Stimulated activated CD4-positive, alpha-beta T cell treated with anti-CD3 and anti-CD28 coated beads, Interleukin-12 subunit alpha, Interleukin-12 subunit beta, amount 100 ng/mL, for 4 hours (primary cell): ENCODE data around the gene EVL.
"Not testable (repeated sequence)": the region's sequence is repeated elsewhere in the genome, so short reads cannot be mapped to it uniquely, and the experiment has no call there.

Source experiments
- DNase-seq: peaks from one replicate; pipeline ENCODE4 v3.0.0-alpha.2; 2020

The EVL gene, protein sequence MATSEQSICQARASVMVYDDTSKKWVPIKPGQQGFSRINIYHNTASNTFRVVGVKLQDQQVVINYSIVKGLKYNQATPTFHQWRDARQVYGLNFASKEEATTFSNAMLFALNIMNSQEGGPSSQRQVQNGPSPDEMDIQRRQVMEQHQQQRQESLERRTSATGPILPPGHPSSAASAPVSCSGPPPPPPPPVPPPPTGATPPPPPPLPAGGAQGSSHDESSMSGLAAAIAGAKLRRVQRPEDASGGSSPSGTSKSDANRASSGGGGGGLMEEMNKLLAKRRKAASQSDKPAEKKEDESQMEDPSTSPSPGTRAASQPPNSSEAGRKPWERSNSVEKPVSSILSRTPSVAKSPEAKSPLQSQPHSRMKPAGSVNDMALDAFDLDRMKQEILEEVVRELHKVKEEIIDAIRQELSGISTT

DNA sequence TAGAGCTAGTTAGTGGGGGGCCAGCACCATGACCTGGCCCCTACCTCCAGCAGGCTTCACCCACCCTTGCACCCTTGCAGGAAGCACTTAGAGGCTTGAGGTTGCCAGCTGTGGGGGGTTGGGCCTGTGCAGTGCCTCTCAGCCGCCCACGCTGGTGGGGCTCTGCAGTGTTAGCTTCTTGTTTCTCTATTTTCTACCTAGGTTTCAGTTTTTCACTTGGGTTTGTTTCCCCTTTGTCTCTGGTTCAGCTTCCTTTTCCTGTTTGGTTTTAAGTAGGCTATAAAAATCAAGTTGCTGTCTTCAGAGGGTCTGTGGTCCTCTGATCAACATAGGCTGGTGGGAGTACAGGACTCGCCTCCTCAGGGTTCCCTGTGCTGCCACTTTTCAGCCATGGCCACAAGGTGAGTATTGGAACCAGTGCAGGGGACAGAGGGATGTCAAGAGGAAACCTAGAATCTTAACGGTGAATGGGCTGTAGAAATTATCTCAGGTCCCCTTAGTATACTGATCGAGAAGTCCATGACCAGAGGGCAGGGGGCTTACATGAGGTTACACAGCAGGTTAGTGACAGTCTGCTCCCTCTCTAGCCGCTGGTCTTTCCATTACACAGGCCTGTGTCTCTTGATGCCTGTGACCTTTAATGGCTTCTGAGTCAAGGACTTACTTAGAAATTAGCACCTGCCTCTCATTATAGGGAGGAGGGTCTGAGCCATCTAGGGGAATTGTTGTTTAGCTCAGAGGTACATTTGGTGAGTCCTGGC, at the start of gene EVL:
EVL (plus strand) TSS at position 312 of the 761 bp plus-strand sequence; CDS start at position 391, 79 bp downstream.
- peak; percentile 84 for DNase-seq

DNA sequence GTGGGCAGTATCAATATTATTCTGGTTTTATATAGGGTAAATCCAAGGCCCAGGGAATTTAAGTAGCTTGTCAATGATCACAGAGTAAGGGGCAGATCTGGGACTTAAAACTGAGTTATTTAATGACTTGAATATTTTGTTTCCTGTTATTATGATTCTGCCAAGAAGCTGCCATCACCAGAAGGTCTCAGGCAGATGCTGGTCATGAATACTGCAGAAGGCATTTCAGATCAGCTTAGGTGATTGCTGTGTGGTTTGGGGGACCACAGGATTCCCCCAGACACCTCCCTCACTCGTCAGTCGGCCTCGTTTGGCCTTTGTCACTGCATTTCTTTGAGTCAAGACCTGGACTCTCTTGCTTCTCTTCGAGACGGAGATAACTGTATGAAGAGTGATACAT, 47.7 kb upstream of the EVL start:
- DNase-seq: no peak

DNA sequence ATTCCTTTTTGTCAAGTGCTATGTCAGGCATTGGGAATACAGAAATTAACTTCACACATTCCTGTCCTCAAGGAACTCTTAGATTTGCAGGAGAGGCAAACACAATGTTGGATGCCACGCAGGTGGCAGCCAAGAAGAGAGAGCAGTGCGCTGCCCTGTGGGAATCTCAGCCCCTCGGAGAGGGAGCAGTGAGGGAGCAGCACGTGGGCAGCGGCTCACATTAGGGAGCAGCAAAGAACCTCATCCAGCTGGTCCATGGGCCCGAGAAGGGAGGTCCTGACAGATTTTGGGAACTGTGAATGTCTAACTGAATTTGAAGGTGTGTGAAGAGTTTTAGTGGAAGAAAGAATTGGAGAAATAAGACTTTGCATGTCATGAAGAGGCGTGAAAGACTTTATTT, 47.2 kb upstream of the EVL start:
- no peak for DNase-seq

DNA sequence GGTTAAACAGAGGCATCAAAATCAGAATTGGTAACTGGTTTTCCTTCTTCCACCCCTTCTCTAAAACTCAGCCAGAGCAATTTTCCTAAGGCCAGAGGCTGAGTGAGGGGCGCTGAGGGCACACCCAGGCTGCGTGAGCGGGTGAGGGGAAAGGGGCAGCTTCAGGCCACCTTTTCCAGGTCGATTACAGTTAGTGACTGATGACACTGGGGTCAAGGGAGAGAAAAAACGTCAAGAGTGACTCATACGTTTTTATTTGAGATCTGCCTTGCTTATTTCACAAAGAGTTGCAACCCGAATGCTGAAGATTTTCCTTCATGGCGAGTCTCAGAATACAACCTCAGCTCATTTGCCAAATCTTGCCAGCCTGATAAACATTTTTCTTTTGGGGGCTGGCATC, 46.7 kb upstream of the EVL start:
- no peak for DNase-seq

DNA sequence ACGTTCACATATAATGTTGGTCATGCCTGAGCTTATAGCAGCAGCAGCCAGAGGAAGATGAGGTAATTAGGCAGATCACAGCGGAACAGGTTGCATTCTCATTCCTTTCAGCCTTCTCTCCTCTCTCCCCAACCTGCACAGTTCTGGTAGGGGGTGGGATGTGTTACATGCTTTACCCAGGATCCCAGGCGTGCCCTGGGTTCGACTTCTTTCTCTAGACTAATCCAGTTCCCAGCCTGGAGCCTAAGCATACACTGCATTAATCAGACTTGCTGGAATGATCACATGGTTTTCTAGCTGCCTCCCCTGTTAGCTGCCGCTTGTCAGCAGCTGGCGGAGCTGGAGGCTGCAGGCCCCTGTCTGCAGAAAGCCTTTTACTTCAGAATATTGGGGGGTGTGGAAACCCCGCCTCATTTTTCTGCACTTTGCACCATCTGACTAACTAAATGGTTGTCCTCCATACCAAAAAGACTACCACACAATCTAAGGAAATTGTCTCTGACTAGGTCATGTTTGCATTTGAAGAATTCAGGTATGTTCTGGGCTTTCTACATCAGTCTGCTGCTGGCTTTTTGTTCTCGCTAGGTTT, 46.0 kb upstream of the EVL start:
- no peak for DNase-seq

- no peak for DNase-seq
These were observed 44.6 kb upstream of the EVL start for GRCh38 chr14:100020629-100021028.

DNA sequence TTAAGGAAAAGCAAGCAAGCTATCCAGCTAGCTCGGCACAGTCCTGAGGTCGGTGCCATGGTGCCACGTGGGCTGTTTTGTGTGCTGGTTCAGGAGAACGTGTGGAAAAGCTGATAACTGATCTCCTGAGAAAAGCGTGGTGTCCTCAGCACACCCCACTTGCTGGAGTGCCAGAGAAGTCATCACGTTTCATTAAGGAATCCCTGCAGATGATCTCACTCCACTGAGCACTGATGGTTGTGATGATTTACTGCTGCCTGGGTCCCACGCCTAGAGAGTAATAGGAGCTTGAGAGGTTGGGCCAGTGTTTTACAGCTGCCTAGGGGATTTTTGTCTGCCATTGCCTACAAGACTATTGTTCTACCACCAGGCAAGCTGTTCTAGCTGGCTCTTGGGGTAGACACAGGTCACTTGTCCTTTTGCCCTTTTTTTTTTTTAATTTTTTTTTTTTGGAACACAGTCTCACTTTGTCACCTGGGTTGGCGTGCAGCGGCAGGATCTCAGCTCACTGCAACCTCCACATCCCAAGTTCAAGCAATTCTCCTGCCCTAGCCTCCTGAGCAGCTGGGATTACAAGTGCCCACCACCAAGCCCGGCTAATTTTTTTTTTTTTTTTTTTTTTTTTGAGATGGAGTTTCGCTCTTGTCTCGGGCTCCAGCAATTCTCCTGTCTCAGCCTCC, 42.3 kb upstream of the EVL start:
- DNase-seq: no peak

GRCh38 chr14:100025111-100025510, 40.1 kb upstream of the EVL start:
- DNase-seq: peak; percentile 8

- no peak for DNase-seq
These were observed 37.3 kb upstream of the EVL start for GRCh38 chr14:100027771-100028490.

GRCh38 chr14:100028990-100029677, 36.1 kb upstream of the EVL start:
- DNase-seq: no peak

- not testable (repeated sequence) for DNase-seq
These were observed 35.2 kb upstream of the EVL start for GRCh38 chr14:100030006-100030405.

- no peak for DNase-seq
These were observed 34.6 kb upstream of the EVL start for GRCh38 chr14:100030452-100031153.

DNA sequence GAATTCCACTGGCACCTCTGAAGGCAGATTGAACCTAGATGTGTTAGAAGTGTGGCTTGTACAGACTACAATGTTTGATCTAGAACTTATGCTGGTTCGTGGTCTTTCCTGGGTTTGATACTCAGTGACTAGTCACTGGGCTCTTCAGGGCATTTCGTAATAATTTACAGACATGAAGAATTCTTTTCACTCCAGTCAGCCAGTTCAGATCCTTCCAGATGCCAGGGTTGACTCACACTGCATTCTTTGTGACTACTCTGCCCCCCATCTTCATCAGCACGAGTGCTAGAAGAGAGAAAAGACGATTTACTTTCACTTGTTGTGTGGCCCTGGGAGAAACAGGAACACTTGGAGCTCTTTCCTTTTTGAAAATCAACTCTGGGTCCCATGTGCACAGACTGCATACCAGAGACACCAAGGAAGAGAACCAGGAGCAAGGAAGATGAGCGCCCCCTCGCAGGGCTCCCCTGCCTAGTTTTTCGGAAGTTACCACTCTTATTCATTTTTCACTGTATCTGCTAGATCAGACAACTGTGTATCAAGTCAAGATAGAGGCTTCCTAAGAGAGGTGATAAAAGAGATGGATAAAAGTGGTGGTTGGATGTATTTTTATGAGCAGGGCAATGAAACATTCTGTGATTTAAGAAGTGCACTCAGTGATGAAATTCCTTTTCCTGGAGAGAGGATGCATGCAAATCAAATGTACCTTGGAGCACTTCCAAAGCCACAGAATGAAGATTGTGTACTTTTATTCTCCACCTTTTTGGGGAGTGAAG, 33.5 kb upstream of the EVL start:
- no peak for DNase-seq

DNA sequence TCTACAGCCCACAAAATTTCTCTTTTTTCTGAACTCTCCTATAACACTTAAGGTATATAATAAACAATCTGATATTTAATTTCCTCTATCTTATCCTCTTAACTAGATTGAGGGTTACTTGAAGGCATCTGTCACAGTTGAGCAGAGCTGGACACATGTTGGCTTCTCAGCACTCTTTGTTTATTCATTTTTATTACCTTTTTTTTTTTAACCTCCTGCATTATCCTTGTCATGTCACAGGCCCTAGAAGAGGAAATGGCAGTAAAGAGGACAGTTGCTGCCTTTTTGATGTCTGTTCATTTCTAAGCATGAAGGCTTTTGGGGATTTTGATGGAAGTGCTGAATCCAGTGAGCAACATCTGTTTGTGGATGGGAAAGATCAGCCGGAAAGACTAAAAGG, 32.5 kb upstream of the EVL start:
- DNase-seq: no peak

- DNase-seq: no peak
These were observed 31.7 kb upstream of the EVL start for GRCh38 chr14:100033347-100034075.

DNA sequence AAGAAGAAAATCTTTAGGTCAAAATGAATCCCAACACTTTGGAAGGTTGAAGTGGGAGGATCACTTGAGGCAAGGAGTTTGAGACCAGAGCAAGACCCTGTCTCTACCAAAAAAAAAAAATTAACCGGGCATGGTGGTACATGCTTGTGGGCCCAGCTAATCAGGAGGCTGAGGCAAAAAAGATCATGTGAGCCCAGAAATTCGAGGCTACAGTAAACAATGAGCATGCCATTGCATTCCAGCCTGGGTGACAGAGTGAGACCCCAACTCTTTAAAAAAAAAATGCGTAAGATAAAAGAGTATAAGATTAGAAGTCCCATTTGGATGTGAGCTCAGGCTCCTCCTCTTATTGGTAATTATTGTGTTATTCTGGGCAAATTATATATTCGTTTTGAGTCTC, 30.8 kb upstream of the EVL start:
- DNase-seq: no peak

GRCh38 chr14:100034961-100035500, 30.2 kb upstream of the EVL start:
- DNase-seq: no peak

DNA sequence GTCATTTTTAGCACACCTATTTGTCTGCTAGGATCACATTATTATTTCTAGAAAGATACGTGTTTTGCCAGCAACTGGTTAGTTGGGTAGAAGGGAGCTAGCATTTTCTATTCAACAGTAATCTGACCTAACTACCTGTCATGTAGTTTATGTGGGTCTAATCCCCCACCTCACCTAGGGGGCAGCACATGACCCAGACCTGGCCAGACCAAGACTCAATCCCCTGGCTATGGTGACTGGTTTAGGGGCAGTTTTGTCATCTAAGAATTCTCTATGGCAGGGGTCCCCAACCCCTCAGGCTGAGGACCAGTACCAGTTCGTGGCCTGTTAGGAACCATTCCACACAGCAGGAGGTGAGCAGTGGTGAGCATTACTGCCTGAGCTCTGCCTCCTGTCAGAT, 29.5 kb upstream of the EVL start:
- no peak for DNase-seq

DNA sequence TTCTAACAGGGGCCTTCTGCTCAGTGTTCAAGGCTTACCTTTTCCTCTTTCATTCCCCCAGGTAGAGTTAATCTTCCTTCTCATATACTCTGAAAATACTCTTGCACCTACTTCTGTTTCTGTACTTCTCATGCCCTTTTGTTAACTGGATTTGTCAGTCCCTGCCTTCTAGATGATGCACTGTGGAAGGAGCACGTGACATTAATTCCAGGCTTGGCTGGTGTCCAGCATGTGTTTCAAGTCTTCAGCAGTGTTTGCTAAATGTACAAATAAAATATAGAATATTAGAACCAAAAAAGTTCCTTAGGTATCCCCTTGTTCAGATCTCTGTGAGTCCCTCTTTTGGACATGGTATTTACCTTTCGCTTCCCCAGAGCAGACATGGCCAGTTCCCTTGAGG, 27.9 kb upstream of the EVL start:
- DNase-seq: no peak
